Stimulated activated CD8-positive, alpha-beta memory T cell treated with anti-CD3 and anti-CD28 coated beads, Interleukin-7, amount 100 ng/mL, for 24 hours (primary cell): Measurements from ENCODE around the gene SLC25A39.
"Not testable (repeated sequence)": the region's sequence is repeated elsewhere in the genome, so short reads cannot be mapped to it uniquely, and the experiment has no call there.

Source experiments
- DNase-seq: peaks from one replicate; pipeline ENCODE4 v3.0.0-alpha.2; 2020; ENCODE audit warnings: low read depth

Gene SLC25A39

GRCh38 chr17:44354582-44355561 is 30.2 kb upstream of the SLC25A39 start:
- DNase-seq: peak; percentile 26

- DNase-seq: no peak
Observed at GRCh38 chr17:44353672-44354331, 29.2 kb upstream of the SLC25A39 start.

GRCh38 chr17:44352828-44353671 is 28.4 kb upstream of the SLC25A39 start:
- DNase-seq: no peak

GRCh38 chr17:44351961-44352827 is 27.6 kb upstream of the SLC25A39 start:
- DNase-seq: no peak

- DNase-seq: no peak
Observed at GRCh38 chr17:44351464-44351863, 26.8 kb upstream of the SLC25A39 start.

GRCh38 chr17:44350733-44351226 is 26.2 kb upstream of the SLC25A39 start:
- DNase-seq: peak; percentile 50

GRCh38 chr17:44349553-44350070 is 25.0 kb upstream of the SLC25A39 start:
- DNase-seq: no peak

GRCh38 chr17:44348988-44349364 is 24.4 kb upstream of the SLC25A39 start:
- no peak for DNase-seq

GRCh38 chr17:44348234-44348987 is 23.8 kb upstream of the SLC25A39 start:
- DNase-seq: no peak

GRCh38 chr17:44347206-44348055 is 22.8 kb upstream of the SLC25A39 start:
- DNase-seq: not testable (repeated sequence)

- DNase-seq: no peak
Observed at GRCh38 chr17:44346064-44346844, 21.6 kb upstream of the SLC25A39 start.

GRCh38 chr17:44345454-44346026 is 20.9 kb upstream of the SLC25A39 start:
- no peak for DNase-seq

- DNase-seq: peak; percentile 67
Observed at GRCh38 chr17:44344939-44345453, 20.4 kb upstream of the SLC25A39 start, which contains the start of gene GRN. Gene GRN, plus strand, starts transcription at chr17:44345302. Its CDS starts 3,863 bp downstream, at chr17:44349165.

GRCh38 chr17:44343510-44344209 is 19.0 kb upstream of the SLC25A39 start:
- DNase-seq: no peak

GRCh38 chr17:44340553-44340952 is 15.9 kb upstream of the SLC25A39 start:
- not testable (repeated sequence) for DNase-seq

- no peak for DNase-seq
Observed at GRCh38 chr17:44338702-44339101, 14.1 kb upstream of the SLC25A39 start.

GRCh38 chr17:44335968-44336367 is 11.3 kb upstream of the SLC25A39 start:
- DNase-seq: no peak
